Heart left ventricle (tissue), 13 donors: ENCODE measurements around the gene GOLGA2.

Source experiments
- POLR2A ChIP-seq, 2 donors: fragments of 450-650 bp; IDR thresholded peaks; one replicate each; pipeline ENCODE4 v1.6.1; 2017; ENCODE audit warnings: antibody characterized with exemption in 2 of 2, mild to moderate bottlenecking in 2 of 2, moderate library complexity in 2 of 2
- TF ChIP-seq, protein P1 (sequence below), 12 donors: fragments of 200-600 bp; sonication (generic) in 4 of 12; IDR thresholded peaks; one replicate each; pipeline versions ENCODE4 v1.5.0 to v1.8.0; 2018 to 2022; ENCODE audit warnings: antibody characterized with exemption in 12 of 12, mild to moderate bottlenecking in 5 of 12
- donor health status: ischemic (EF 13 %, LVEDD 7.1; RV severe dilation, severe dysfunction).
- donor health status: DM: no; HTN: yes; CAD: no.
- donor health status: DM: no; HTN: no; CAD: no.
- donor health status: ischemic (EF 25% LVEDD 6.9; RV normal size, moderate dysfunction).
- donor health status: ischemic (EF 25% LVEDD 5.7; RV mildly dilated, moderate dysfunction).
- donor health status: ischemic (EF 35%, LVEDD 5.7; RV mildly dilated, moderate dysfunction).
- donor health status: nonischemic (EF 11% LVEDD 7.7; RV severe dilation, severe dysfunction).
- donor health status: DM: yes; HTN: yes; CAD: no.
- donor health status: PGD.
- donor health status: ischemic (EF 29% LVEDD 5.4; RV normal size, mild dysfunction).
- donor health status: nonischemic (EF 23%, LVEDD 6.1; RV moderate dilation, normal function).

DNA sequence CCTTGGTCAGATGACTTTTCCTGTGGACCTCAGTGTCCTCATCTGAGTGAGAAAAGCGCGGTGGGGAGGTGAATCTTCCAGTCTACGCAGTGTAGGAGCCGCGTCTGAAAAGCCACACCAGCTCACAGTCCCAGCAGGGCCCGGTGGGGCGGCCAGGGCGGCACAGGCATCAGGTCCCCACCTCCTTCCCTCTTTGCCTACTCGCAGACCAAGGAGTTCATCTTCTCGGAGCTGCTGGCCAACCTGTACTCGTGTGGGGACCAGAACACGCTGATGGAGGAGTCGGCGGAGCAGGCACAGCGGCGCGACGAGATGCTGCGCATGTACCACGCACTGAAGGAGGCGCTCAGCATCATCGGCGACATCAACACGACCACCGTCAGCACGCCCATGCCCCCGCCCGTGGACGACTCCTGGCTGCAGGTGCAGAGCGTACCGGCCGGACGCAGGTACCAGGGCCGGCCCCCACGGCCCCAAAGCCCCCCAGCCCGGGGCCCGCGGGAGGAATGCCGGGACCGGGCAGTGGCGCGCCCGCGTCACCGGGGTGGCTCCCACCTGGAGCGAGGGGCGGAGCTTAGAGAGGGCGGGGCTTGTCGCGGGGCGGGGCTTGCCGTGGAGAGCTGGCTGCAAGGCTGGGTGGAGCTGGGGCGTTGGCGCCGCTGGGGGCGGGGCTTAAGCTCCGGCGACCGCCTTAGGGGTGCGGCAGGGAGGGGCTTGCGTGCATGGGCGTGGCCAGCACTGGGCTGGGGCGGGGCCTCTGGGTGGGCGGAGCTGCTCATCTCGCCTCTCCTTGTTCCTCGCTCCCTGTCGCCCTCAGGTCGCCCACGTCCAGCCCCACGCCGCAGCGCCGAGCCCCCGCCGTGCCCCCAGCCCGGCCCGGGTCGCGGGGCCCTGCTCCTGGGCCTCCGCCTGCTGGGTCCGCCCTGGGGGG, 25.6 kb downstream of the GOLGA2 start:
- TF ChIP-seq, protein P1, sequence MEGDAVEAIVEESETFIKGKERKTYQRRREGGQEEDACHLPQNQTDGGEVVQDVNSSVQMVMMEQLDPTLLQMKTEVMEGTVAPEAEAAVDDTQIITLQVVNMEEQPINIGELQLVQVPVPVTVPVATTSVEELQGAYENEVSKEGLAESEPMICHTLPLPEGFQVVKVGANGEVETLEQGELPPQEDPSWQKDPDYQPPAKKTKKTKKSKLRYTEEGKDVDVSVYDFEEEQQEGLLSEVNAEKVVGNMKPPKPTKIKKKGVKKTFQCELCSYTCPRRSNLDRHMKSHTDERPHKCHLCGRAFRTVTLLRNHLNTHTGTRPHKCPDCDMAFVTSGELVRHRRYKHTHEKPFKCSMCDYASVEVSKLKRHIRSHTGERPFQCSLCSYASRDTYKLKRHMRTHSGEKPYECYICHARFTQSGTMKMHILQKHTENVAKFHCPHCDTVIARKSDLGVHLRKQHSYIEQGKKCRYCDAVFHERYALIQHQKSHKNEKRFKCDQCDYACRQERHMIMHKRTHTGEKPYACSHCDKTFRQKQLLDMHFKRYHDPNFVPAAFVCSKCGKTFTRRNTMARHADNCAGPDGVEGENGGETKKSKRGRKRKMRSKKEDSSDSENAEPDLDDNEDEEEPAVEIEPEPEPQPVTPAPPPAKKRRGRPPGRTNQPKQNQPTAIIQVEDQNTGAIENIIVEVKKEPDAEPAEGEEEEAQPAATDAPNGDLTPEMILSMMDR (IDR thresholded peaks at IDR 0.05), result no peak
- no peak for TF ChIP-seq POLR2A (IDR thresholded peaks at IDR 0.05)
